Measurements from ENCODE around the gene MSRB3. TPM values are rescaled to one million over a fixed set of nuclear protein-coding genes. Genes with fewer than 3 reads are reported as not detected.

The MSRB3 gene
- total RNA-seq, 1 donor from 2014 or later: 61.3 TPM

DNA sequence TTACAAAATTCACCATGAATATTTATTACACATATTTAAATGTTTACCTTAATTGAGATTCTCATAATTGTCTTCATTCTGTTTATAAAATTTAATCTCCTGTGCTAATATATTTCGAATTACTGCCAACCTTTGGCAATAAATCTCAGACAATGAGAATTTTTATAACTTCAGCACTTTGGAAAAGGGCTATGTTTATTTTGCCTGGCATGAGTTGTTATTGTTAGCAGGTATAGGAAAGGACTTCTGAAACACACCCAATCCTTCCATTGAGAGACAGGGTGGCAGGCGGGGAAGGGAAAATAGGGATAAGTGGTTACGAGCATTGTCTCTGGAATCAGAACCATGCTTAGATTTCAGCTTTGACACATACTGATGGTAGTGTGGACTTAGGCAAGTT lies 12.1 kb upstream of the MSRB3 start:
- Histone ChIP-seq H3K36me3 (no peaks in the 10 kb centered on the region), H3K9me3 (no peaks in the 10 kb centered on the region), H3K4me3 (no peak overlapping the region), H3K27ac (no peak overlapping the region), H3K4me1 (no peaks in the 10 kb centered on the region), H3K27me3 (no peaks in the 10 kb centered on the region)
- TF ChIP-seq, protein P1, sequence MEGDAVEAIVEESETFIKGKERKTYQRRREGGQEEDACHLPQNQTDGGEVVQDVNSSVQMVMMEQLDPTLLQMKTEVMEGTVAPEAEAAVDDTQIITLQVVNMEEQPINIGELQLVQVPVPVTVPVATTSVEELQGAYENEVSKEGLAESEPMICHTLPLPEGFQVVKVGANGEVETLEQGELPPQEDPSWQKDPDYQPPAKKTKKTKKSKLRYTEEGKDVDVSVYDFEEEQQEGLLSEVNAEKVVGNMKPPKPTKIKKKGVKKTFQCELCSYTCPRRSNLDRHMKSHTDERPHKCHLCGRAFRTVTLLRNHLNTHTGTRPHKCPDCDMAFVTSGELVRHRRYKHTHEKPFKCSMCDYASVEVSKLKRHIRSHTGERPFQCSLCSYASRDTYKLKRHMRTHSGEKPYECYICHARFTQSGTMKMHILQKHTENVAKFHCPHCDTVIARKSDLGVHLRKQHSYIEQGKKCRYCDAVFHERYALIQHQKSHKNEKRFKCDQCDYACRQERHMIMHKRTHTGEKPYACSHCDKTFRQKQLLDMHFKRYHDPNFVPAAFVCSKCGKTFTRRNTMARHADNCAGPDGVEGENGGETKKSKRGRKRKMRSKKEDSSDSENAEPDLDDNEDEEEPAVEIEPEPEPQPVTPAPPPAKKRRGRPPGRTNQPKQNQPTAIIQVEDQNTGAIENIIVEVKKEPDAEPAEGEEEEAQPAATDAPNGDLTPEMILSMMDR (IDR thresholded peaks at IDR 0.05): no peak
- intact Hi-C loops (cut with DNase I): no loop called here
- no peak for DNase-seq
- no peak for ATAC-seq

DNA sequence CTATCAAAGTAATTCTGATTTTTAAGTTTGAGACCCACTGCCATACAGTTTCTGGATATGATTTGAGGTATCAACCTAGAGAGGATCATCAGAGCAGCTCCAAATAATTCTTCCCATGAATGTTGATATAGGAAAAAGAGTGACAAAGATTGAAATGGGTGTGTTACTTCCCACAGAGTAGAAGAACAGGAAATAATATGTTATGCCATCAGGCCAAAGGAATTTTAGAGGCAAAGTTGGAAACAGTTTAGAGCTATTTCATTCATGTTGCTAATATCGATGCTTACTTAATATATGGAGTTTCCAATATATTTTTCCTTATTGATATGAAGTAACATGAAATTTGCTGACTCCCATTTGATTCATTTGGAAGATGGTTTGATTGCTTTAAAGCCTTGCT lies 8.9 kb upstream of the MSRB3 start:
- Histone ChIP-seq H3K4me3 (no peak overlapping the region), H3K9me3 (no peaks in the 10 kb centered on the region), H3K4me1 (no peaks in the 10 kb centered on the region), H3K36me3 (no peaks in the 10 kb centered on the region), H3K27me3 (no peaks in the 10 kb centered on the region), H3K27ac (no peak overlapping the region)
- intact Hi-C loops (cut with DNase I): no loop called here
- no peak for DNase-seq
- ATAC-seq: no peak
- TF ChIP-seq, protein P1 (IDR thresholded peaks at IDR 0.05): no peak

DNA sequence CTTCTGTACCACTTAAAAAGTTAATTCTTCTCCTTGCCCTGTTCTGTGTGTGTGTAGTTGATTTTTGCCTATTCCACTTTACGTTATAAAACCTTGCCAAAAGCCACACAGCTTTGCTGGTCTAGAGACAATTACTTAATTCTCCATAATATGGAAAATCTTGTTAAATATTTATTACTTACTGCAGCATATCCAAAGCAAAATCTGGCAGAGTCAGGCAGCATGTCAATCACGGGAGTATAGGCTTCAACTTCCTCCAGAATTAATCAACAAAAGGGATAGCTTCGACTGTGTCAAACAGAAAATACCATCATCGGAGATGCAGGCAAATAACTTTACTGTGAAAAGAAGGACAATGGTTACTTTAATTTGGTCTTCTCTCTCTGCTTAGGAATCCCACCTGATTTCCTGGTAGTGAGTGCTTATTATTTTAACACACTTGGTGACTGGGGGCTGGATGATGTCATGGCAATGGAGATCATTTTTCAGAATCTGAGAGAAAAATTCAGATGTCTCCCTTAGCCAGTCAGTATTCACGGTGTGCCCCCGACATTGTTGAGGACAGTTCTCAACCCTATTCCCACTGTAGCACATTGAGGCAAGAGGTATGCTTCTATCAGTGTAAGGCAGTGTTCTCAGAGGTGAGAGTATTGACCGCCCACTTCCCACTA lies 3.7 kb upstream of the MSRB3 start:
- H3K9me3 ChIP-seq: no peaks in the 10 kb centered on the region
- H3K4me3 ChIP-seq: no peak overlapping the region
- H3K27me3 ChIP-seq: no peaks in the 10 kb centered on the region
- DNase-seq (no peak), ATAC-seq (no peak)
- H3K27ac ChIP-seq: no peak overlapping the region
- no peaks in the 10 kb centered on the region for H3K36me3 ChIP-seq
- intact Hi-C loops (cut with DNase I): no loop called here
- TF ChIP-seq, protein P1 (IDR thresholded peaks at IDR 0.05): no peak
- H3K4me1 ChIP-seq: no peaks in the 10 kb centered on the region

DNA sequence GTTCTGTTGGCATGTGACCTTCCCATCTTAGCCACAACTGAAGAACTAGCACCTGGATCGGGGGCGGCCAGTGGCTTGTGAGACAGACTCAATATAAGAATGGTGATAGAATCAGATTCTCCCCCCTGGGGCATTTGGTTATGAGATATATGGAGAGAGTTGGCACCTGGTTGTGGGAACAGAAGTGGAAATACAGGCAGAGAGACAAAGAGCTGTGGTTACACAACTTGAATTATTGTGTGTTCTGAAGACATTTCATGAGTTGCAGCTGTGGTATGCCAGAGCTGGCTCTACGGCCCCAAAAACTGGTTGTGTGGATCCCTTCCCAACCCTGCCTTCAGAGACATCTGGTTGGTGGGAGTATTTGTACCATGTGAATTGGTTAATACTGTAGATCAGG lies 2.9 kb upstream of the MSRB3 start:
- Histone ChIP-seq H3K4me3 (no peak overlapping the region), H3K36me3 (no peaks in the 10 kb centered on the region), H3K4me1 (no peaks in the 10 kb centered on the region), H3K27me3 (no peaks in the 10 kb centered on the region), H3K9me3 (no peaks in the 10 kb centered on the region), H3K27ac (no peak overlapping the region)
- intact Hi-C loops (cut with DNase I): no loop called here
- ATAC-seq (no peak), DNase-seq (no peak)
- TF ChIP-seq, protein P1 (IDR thresholded peaks at IDR 0.05): no peak

DNA sequence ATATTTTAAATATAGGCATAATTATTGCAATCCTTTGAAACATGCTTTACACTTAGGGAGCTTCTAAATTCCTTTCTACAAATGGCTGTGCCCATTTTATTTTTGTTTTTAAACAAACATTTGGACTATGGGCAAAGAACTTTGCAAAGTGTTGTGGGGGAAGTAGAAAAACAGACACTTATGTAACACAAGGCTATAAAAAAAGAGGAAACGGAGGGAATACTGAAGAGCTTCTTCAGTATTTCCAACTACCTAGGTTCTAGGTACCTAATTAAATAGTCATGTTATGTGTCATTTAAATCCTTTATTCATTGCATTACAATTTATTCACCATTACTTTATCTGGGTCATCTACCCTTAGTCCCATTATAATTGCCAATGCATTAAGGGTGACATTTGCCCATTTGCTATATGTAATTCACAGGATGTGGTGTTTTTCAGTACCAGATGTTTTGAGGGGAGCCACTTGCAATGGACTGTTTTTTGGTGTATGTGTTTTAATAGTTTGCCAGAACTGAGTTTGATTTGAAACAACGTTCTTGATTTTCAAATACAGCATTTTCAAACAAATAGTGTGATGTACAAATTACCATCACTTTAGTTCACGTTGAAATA lies 1.5 kb upstream of the MSRB3 start:
- H3K4me3 ChIP-seq: no peak overlapping the region
- DNase-seq: no peak

More for the DNA sequence above, 1.5 kb upstream of the MSRB3 start:
- Histone ChIP-seq H3K27me3 (no peaks in the 10 kb centered on the region), H3K27ac (no peak overlapping the region), H3K36me3 (no peaks in the 10 kb centered on the region), H3K9me3 (no peaks in the 10 kb centered on the region), H3K4me1 (no peaks in the 10 kb centered on the region)
- TF ChIP-seq, protein P1 (IDR thresholded peaks at IDR 0.05): no peak
- intact Hi-C loops (cut with DNase I): no loop called here
- ATAC-seq: no peak

Measured in upper lobe of right lung (tissue), 1 donor.